ENCODE results near the gene BTBD18.
"Not testable (repeated sequence)": the region's sequence is repeated elsewhere in the genome, so short reads cannot be mapped to it uniquely, and the experiment has no call there.

Gene BTBD18

DNA sequence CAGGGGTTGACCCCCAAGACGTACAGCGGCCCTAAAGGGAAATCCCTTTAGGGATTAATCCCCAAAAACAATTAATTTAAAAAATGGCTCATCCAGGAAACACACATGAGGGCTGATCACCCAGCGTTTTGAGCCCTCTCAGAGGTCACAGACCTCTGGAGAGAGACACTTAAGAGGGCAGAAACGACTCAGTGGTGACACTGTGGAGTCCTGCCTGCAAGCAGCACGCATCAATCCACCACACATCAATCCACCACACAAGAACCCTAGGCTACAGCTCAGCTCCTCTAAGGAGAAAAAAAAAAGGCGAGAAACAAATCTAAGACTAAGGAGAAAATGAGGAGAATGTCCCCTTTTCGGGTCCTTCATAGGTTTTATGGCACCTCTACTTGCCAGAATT lies 22.8 kb downstream of the BTBD18 start:
- no peak for DNase-seq

DNA sequence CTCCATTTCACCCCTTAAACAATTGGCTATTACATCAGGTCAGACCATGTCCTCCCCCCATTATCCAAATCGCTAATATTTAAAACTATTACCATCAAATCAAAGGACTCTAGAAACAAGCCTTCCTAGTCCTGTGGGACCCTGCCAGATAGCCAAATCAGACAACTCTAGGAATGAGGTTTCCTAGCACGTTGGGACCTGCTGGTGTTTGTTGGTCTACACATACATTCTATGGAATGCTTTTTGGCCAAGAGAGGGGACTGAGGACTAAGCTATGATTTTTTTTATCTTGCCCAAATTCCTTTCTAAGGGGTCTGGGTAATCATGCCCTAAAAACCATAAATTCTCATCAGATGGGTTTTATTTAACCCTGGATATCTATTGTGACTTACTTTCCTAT lies 24.4 kb downstream of the BTBD18 start:
- no peak for DNase-seq

DNA sequence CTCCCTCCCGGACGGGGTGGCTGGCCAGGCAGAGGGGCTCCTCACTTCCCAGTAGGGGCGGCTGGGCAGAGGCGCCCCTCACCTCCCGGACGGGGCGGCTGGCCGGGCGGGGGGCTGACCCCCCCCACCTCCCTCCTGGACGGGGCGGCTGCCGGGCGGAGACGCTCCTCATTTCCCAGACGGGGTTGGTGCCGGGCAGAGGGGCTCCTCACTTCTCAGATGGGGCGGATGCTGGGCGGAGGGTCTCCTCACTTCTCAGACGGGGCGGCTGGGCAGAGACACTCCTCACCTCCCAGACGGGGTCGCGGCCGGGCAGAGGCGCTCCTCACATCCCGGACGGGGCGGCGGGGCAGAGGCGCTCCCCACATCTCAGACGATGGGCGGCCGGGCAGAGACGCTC lies 34.9 kb downstream of the BTBD18 start:
- DNase-seq = not testable (repeated sequence)

GRCh38 chr11:57713835-57714234 lies 37.8 kb downstream of the BTBD18 start:
- no peak for DNase-seq

DNA sequence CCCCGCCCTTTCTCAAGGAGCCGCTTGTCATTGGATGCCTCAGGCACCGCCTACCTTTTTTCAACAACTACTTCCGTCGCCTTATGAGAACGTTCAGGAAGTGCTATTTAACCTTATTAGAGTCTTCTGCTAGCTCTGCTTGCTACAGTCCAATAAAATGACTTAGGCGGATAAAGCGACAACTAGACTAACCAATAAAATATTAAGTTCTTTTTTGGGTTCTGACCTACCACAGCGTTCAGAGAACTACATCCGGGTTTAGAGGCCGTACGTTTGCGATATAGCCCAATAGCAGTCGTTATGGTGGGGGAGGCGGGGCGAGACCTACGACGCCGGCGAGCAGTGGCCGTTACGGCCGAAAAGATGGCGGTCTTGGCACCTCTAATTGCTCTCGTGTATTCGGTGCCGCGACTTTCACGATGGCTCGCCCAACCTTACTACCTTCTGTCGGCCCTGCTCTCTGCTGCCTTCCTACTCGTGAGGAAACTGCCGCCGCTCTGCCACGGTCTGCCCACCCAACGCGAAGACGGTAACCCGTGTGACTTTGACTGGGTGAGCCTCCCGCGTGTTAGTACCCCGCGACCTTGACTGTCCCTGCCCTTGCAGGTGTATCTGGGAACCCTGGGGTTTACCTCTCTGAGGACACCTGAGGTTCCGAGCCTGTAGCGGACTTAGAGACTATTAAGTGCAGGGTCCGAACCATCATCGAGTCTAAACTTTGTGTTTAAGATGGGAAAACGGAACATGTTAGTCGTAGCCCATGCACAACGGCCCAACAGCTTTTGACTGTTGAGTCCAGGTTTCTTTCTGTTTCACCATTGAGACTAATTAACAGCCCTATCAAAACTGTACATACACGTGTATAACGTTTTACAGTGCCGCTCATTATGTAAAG lies 39.1 kb downstream of the BTBD18 start, which contains the start of gene TMX2:
Gene TMX2 (plus strand): TSS at position 338 of the 895 bp plus-strand sequence. CDS start 26 bp downstream, at position 364.
- peak; percentile 99 for DNase-seq

DNA sequence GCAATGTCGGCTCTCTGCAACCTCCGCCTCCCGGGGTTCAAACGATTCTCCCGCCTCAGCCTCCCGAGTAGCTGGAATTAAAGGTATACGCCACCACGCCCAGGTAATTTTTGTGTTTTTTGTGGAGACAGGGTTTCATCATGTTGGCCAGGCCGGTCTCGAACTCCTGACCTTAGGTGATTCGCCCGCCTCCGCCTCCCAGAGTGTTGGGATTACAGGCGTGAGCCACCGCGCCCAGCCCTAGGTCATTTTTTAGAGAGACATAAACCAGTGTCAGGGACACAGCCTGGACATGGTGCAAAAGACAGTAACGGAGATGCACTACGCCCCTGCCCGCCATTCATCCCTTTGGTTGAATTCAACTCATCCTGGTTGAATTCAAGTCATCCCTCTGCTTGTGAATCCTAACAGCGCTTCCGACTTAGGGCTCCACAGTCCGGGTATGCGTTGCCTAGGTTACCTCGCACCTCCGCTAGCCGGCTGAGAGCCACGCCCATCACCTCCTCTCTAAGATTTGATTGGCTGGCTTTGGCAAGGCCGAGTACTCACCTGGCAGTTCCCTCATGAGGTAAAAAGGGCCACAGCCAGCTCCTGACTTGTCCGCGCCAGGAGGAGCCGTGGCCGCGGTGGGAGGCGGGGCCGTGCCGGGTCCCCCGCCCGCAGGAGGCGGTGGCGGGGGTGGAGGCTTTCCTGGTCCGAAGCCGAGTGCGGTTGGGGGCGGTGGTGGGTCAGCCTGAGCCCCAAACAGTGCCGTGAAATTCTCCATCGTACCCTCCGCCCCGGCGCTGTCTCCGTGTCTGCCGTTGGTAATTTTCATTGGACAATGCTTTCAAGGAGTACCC lies 40.0 kb downstream of the BTBD18 start, which contains the start of gene MED19:
Gene MED19 (minus strand): TSS at position 802 of the 842 bp plus-strand sequence. CDS start 36 bp downstream, at position 766.
- DNase-seq = peak; percentile 85

DNA sequence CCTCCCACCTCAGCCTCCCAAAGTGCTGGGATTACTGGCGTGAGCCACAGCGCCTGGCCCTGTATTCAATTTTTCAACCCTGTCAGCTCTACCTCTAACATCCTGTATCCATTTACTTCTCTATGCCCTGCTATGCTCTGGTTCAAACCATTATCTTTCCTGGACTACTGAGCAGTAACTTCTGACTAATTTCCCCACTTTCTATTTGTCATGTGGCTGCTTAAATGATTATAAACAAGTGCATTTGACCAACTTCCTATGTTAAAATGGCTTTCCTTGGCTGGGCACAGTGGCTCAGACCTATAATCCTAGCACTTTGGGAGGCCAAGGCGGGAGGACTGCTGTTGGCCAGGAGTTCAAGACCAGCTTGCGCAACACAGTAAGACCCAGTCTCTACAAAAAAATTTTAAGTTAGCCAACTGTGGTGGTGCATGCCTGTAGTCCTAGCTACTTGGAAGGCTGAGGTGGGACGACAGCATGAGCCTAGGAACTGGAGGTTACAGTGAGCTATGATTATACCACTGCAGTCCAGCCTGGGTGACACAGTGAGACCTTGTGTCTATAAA lies 41.7 kb downstream of the BTBD18 start:
- DNase-seq = no peak

DNA sequence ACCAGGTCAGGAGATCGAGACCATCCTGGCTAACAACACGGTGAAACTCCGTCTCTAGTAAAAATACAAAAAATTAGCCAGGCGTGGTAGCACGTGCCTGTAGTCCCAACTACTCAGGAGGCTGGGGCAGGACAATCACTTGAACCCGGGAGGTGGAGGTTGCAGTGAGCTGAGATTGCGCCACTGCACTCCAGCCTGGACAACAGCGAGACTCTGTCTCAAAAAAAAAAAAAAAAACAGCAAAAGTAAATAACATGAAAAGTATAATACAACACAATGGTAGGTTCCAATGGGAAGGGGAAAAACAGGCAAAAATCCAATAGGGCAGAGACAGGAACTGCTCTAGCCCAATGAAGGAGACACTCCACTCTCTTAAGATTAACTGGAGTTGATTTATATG lies 46.2 kb downstream of the BTBD18 start:
- DNase-seq = not testable (repeated sequence)

GRCh38 chr11:57704932-57705331 lies 46.7 kb downstream of the BTBD18 start:
- no peak for DNase-seq

- no peak for DNase-seq
Observed at GRCh38 chr11:57703341-57703740, 48.3 kb downstream of the BTBD18 start.

DNA sequence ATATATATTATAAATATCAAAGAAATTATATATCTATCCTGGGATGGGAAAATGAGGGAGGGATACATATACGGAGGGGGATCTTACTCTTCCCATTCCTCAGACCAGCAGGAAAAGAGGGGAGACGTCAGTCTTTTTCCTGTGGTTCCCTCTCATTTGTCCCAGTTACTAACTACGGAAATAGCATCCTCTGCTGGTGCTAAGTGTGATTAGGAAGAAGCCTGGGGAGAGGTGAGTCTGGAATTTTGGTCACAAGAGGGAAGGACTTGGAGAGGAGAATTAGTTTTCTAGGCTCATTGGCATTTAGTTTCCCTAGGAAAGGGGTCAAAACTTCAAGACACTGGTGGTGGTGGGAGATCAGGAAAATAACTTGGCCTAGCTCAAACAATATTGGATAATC lies 51.2 kb downstream of the BTBD18 start:
- DNase-seq = no peak

GRCh38 chr11:57699813-57700212 lies 51.8 kb downstream of the BTBD18 start:
- no peak for DNase-seq

DNA sequence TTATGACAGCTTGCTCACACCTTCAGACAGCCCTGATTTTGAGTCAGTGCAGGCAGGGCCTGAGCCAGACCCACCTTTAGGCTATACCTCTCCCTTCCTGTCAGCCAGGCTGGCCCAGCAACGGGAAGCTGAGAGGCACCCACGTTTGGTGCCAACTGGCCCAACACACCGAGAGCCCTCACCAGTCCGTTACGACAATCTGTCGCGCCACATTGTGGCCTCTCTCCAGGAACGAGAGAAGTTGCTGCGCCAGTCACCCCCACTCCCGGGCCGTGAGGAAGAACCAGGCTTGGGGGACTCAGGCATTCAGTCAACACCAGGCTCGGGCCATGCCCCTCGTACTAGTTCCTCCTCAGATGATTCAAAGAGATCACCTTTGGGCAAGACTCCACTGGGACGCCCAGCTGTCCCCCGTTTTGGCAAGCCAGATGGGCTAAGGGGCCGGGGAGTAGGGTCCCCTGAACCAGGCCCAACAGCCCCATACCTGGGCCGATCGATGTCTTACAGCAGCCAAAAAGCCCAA lies 52.7 kb downstream of the BTBD18 start:
- DNase-seq = no peak

Data from OCI-M1 (cell line).